HG03469 (cell line): ENCODE measurements around the gene ZNF644.

Experiments
- ATAC-seq: cut with Tn5 transposase; IDR thresholded peaks from one replicate; pipeline ENCODE4 v1.9.1; 2021; ENCODE audit warnings: mild to moderate bottlenecking, moderate library complexity, moderate number of reproducible peaks; ENCODE audit not compliant: unreplicated experiment

Gene ZNF644

DNA sequence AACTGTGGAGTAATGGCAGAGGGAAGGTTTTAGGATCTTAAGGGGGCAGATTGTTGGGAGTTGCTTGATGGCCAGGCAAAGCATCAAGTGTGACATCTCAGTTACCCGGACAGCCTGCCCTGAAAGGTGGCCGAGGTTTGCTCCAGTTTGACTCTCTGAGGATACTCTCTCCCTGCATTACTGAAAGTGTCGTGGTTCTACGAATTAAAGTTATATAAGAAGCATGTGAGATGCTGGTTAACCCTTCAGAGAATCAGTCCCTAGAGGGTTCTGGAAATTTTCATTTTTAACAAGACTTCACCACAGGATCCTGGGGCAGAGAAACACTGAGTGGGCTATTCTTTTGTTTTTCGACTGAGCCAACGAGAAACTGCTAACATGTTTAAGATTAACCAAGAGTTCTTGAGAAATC, 689 bp upstream of the ZNF644 start:
- no peak for ATAC-seq

GRCh38 chr1:91020967-91021685, 709 bp downstream of the ZNF644 start:
- ATAC-seq: peak; percentile 18

DNA sequence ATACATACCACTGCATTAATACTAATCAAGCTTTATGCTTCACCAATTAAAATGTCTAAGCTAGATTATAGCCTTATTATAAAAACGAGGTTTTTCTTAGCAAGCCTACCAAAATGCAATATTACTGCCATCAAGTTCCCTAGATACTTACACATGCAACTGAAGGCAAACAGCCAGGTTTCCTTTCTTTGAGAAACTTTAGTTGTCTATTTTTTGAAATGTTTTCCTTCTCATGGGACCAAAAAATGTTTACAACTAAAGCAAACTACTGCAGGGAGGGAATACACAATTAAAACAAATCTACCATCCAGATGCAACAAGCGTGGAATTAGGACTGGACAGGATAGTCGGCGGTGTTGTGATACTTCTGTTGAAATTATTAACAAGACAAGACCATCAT, 1.3 kb downstream of the ZNF644 start:
- no peak for ATAC-seq

DNA sequence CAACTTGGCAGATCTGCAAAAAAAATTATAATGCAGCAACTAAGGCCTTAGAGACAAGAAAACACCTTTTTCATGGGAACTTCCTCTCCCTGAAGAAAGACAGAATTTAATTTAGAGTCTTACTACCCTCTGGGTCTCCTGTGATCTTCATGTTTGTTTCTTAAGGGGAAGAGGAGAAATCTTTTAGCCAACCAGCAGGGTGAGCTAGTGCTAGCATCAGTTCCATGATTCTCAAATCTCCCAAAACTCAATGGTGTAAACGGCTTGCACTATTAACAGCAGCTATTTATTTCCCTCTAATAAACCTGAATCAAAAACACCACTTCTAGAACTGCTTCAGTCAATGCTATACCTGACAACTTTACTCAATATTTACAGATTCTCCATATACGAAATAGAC, 3.8 kb downstream of the ZNF644 start:
- no peak for ATAC-seq

GRCh38 chr1:91015794-91016550, 5.9 kb downstream of the ZNF644 start:
- ATAC-seq: no peak

DNA sequence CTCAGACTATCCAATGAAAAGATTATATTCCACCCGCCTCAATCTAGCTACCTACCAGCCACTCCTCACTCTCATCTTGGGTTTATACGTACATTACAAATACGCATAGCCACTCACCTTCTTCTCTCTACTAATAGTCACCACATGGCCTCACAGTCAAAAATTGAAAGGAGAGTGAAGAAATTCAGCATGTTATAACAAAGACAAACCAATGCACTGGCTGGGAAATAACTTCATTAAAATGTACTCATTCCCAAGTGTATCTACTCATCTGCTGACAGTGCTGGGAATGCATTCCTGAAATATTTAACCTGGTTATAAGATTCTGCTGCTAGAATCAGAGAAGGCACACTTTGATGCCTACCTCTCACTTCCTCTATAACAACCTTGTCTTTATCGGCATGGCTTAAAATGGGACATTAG, 6.5 kb downstream of the ZNF644 start:
- ATAC-seq: no peak

- ATAC-seq: no peak
Observed at GRCh38 chr1:91014475-91014874, 7.4 kb downstream of the ZNF644 start.

DNA sequence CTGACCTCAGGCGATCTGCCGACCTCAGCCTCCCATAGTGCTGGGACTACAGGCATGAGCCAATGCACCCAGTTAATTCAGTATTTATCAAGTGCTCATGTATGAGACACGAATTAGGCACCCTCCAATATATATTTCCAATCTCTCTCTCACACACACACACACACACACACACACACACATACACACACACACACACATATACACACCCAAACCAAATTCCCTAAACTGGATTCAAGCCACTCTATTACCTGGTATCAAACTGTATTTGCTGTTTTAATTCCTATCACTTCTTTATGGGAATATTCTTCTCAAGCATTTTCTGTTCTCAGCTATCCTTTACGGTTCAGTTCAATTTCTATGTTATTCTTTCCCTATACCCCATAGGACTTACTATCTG, 8.5 kb downstream of the ZNF644 start:
- no peak for ATAC-seq

DNA sequence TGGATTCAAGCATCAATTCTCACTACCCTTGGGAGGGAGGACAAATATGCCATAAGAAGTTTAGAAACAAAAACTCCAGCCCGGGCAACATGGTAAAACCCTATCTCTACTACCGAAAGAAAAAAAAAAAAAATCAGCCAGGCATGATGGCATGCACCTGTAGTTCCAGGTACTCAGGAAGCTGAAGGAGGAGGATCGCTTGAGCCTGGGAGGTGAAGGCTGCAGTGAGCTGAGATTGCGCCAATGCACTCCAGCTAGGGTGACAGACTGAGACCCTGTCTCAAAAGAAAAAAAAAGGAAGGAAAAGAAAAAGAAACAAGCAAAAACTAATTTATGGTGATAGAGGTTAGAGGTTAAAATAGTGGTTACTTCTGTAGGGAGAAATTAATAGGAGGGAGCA, 9.6 kb downstream of the ZNF644 start:
- no peak for ATAC-seq

DNA sequence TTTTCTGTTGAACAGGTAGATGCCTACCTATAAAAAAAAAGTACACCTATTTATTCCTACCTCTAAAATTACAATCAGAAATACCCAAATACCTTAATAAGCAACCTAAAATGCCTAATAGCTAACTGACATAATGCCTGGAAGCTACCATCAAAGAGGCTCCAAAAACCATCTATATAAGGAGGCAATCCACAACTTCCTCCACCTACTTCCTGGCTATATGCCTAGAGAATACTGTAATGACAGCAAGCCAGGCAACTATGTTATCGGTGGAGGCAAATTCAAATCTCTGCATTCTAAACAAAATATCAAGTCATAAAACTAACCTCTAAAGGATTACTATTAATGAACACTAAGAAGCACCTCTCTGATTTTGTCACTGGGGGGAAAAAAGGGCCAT, 10.1 kb downstream of the ZNF644 start:
- no peak for ATAC-seq

DNA sequence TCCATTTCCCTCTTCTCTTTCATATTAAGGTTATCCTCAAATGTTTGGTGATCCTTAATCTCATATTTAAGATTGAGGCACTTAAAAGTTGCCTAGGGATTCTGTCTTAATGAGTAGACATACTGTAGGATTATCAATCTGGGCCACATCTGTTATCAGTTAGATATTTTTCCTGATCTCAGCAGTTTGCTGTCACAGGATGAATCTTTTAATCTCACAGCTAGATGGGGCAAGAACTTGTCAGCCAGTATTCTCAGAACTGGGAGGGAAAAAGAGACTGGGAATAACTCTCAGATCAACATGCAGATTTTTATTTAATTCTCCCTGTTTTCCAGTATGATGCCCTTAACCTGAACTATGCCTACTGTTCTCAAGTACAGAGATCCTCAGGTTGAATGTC, 14.0 kb downstream of the ZNF644 start:
- ATAC-seq: no peak

GRCh38 chr1:91007092-91007491, 14.7 kb downstream of the ZNF644 start:
- no peak for ATAC-seq

DNA sequence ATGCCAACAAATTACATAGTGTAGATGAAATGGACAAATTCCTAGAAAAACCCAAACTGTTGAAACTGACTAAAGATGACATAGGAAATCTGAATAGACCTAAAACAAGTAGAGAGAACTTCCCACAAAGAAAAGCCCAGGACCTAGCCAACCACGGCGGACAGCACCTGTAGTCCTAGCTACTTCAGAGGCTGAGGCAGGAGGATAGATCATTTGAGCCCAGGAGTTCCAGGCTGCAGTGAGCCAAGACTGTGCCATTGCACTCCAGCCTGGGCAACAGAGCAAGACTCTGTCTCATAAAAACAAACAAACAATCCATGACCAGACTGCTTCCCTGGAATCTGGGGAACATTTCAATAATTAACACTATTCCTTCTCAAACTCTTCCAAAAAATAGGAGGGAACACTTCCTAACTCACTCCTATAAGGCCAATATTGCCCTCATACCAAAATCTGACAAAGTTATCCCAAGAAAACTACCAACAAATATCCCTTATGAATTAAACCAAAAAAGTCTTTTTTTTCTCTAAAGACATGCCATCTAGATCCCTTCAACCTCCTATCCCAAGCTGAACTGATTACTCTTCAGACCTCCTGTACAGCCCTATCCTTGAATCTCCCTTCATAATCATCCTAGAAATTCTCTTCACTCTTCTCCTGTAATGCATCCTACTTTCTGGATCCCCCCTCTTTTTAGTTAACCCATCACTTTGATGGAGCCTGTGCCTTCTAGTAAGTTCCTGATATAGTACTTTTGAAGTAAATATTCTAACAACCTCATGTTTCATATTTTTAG, 15.5 kb downstream of the ZNF644 start:
- no peak for ATAC-seq

- ATAC-seq: no peak
Observed at GRCh38 chr1:91005285-91005684, 16.6 kb downstream of the ZNF644 start.

GRCh38 chr1:91004145-91004544, 17.7 kb downstream of the ZNF644 start:
- ATAC-seq: no peak

- no peak for ATAC-seq
Observed at GRCh38 chr1:90996742-90997413, 25.0 kb downstream of the ZNF644 start.

GRCh38 chr1:90995311-90995894, 26.4 kb downstream of the ZNF644 start:
- no peak for ATAC-seq

DNA sequence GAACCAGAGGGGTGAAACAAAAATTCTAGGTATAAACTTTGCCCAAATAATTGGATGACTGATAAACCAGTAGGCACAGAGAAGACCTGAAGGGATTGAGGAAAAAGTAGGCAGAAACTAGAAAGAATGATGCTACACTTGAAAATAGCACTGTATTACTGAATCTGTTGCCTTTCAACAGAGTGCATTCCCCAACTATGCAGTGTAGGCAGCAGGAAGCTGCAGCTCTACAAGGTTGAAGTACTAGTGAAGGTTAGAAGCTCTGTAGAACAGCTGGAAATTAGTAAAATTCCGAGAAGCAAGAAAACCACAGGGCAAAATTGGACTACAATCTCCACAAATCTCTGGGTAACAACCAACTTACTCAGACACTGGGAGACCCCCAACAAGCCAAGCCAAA, 27.4 kb downstream of the ZNF644 start:
- ATAC-seq: no peak

DNA sequence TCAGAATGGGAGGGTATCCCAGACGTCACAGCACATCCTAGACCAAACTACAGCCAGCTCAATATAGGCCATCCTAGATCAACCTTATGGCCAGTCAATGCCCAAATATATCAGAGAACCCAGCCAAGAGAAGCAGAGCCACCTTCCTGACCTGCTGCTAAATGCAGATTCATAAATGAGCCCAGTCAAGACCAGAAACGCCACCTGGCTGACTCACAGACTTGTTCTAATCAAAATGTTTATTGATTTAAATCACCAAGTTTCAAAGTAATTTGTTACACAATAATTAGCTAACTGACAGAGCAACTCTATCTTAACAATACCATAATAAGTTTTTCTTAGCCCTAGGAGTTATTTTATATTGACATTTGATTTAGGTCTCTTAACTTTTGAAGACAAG, 28.6 kb downstream of the ZNF644 start:
- no peak for ATAC-seq

- ATAC-seq: no peak
Observed at GRCh38 chr1:90990779-90991178, 31.1 kb downstream of the ZNF644 start.

DNA sequence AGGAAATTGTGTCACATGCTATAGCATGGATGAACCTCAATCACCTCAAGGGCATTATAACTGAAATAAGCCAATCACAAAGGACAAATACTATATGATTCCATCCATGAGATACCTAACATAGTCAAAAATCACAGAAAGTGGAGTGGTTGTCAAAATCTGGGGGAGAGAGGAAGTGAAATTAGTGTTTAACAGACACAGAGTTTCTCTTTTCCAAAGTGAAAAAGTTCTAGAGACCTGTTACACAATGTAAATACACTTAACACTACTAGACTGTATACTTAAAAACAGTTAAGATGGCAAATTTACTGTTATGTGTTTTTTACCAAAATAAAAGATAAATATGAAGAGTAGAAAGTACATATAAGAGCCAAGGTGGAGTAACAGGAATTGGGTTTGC, 31.8 kb downstream of the ZNF644 start:
- ATAC-seq: no peak
